DOHH2 (cell line): ENCODE results near the gene AVPR2.

ENCODE experiments used
- EZH2phosphoT487 ChIP-seq: fragments of 200-600 bp; sonication (generic); IDR thresholded peaks from 2 replicates; pipeline ENCODE4 v1.6.1; 2017; ENCODE audit warnings: borderline replicate concordance, mild to moderate bottlenecking, antibody characterized with exemption, low read length, moderate library complexity, mixed read lengths
- TF ChIP-seq, protein P1 (sequence below): fragments of 200-600 bp; sonication (generic); IDR thresholded peaks from one replicate; pipeline ENCODE4 v1.5.1; 2014; ENCODE audit warnings: antibody characterized with exemption, mild to moderate bottlenecking, low read depth, low read length; ENCODE audit not compliant: poor library complexity, severe bottlenecking

DNA sequence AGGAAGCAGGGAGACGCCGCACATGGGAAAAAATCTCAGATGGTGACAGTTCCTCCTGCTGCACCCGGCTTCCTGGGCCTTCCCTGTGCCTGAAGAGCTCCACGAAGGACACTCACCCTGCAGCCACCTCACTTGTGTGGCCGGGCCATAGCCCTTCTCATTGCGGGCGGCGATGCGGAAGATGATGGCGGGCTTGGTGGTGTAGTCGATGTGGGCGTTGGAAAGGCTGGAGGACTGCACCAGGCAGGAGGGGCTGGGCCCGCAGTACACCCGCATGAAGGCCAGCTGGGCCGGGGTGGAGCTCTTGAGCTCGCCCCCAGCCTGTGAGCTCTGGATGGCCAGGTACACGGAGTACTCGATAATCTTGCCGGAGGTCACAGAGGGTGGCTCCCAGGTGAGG lies 45.7 kb downstream of the AVPR2 start:
- TF ChIP-seq, protein P1, sequence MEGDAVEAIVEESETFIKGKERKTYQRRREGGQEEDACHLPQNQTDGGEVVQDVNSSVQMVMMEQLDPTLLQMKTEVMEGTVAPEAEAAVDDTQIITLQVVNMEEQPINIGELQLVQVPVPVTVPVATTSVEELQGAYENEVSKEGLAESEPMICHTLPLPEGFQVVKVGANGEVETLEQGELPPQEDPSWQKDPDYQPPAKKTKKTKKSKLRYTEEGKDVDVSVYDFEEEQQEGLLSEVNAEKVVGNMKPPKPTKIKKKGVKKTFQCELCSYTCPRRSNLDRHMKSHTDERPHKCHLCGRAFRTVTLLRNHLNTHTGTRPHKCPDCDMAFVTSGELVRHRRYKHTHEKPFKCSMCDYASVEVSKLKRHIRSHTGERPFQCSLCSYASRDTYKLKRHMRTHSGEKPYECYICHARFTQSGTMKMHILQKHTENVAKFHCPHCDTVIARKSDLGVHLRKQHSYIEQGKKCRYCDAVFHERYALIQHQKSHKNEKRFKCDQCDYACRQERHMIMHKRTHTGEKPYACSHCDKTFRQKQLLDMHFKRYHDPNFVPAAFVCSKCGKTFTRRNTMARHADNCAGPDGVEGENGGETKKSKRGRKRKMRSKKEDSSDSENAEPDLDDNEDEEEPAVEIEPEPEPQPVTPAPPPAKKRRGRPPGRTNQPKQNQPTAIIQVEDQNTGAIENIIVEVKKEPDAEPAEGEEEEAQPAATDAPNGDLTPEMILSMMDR = no peak
- TF ChIP-seq EZH2phosphoT487 = no peak
